ENCODE measurements around the gene FAR1. TPM values are rescaled to one million over a fixed set of nuclear protein-coding genes. Genes with fewer than 3 reads are reported as not detected.
"Not testable (repeated sequence)": the region's sequence is repeated elsewhere in the genome, so short reads cannot be mapped to it uniquely, and the experiment has no call there.

The FAR1 gene
- total RNA-seq, 4 donors from 2014 or later, result 29.3 to 50.3 (median 35.0) TPM

DNA sequence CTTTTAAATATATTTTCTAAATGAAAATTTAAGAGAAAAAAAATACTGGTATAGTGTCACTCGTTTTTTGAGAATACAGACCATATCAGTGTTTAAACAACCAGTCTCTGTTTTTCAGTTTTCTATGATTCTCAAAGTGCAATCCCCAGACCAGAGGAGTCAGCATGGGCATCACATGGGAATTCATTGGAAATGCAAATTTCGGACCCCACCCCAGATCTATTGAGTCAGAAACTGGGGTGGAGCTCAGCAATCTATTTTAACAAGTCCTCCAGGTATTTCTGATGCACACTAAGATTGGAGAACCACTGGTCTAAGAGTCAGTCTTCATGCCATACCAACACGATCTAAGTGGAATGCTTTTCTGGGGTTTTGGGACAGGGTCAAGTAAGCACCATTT, 66.1 kb downstream of the FAR1 start:
- intact Hi-C loops (cut with DNase I), result no loop called here
- peaks cover 0 to 10% (median 3%) of the 10 kb centered on the region in 4 donors for H3K36me3 ChIP-seq
- WGBS, result 84% methylated on average over 3 of the region's 3 CpGs
- no peak for TF ChIP-seq EP300 (IDR thresholded peaks at IDR 0.05)
- TF ChIP-seq, protein P1, sequence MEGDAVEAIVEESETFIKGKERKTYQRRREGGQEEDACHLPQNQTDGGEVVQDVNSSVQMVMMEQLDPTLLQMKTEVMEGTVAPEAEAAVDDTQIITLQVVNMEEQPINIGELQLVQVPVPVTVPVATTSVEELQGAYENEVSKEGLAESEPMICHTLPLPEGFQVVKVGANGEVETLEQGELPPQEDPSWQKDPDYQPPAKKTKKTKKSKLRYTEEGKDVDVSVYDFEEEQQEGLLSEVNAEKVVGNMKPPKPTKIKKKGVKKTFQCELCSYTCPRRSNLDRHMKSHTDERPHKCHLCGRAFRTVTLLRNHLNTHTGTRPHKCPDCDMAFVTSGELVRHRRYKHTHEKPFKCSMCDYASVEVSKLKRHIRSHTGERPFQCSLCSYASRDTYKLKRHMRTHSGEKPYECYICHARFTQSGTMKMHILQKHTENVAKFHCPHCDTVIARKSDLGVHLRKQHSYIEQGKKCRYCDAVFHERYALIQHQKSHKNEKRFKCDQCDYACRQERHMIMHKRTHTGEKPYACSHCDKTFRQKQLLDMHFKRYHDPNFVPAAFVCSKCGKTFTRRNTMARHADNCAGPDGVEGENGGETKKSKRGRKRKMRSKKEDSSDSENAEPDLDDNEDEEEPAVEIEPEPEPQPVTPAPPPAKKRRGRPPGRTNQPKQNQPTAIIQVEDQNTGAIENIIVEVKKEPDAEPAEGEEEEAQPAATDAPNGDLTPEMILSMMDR (IDR thresholded peaks at IDR 0.05), result no peak
- TF ChIP-seq POLR2A (IDR thresholded peaks at IDR 0.05; ENCODE audit: low read depth), result no peak
- TF ChIP-seq POLR2AphosphoS5 (IDR thresholded peaks at IDR 0.05), result no peak
- no peaks in the 10 kb centered on the region for H3K9me3 ChIP-seq
- H3K4me3 ChIP-seq, result no peak overlapping the region
- no peak overlapping the region for H3K27ac ChIP-seq (replicated peaks in 1 of 4)
- no peaks in the 10 kb centered on the region for H3K4me1 ChIP-seq
- no peak for DNase-seq (ENCODE audit: extremely low spot score)
- H3K27me3 ChIP-seq, result no peaks in the 10 kb centered on the region

GRCh38 chr11:13745165-13745564, 76.7 kb downstream of the FAR1 start:
- H3K27ac ChIP-seq (replicated peaks in 1 of 4), result no peak overlapping the region
- TF ChIP-seq POLR2A (IDR thresholded peaks at IDR 0.05; ENCODE audit: low read depth) (no peak), POLR2AphosphoS5 (IDR thresholded peaks at IDR 0.05) (no peak), EP300 (IDR thresholded peaks at IDR 0.05) (no peak)
- TF ChIP-seq, protein P1 (IDR thresholded peaks at IDR 0.05), result no peak
- no peak overlapping the region for H3K4me3 ChIP-seq
- no peaks in the 10 kb centered on the region for H3K36me3 ChIP-seq
- no peak for DNase-seq (ENCODE audit: extremely low spot score)
- peaks cover 0 to 10% (median 0%) of the 10 kb centered on the region in 4 donors for H3K27me3 ChIP-seq
- no peaks in the 10 kb centered on the region for H3K9me3 ChIP-seq
- intact Hi-C loops (cut with DNase I), result no loop called here
- no peaks in the 10 kb centered on the region for H3K4me1 ChIP-seq
- 63% methylated on average over 2 of the region's 2 CpGs for WGBS

GRCh38 chr11:13753316-13753715, 84.8 kb downstream of the FAR1 start:
- H3K27me3 ChIP-seq; H3K27ac ChIP-seq (replicated peaks in 1 of 4); H3K4me1 ChIP-seq; H3K36me3 ChIP-seq; DNase-seq (ENCODE audit: extremely low spot score); H3K4me3 ChIP-seq; intact Hi-C loops (cut with DNase I); H3K9me3 ChIP-seq: not testable (repeated sequence)
- WGBS, result 92% methylated on average over 5 of the region's 5 CpGs

DNA sequence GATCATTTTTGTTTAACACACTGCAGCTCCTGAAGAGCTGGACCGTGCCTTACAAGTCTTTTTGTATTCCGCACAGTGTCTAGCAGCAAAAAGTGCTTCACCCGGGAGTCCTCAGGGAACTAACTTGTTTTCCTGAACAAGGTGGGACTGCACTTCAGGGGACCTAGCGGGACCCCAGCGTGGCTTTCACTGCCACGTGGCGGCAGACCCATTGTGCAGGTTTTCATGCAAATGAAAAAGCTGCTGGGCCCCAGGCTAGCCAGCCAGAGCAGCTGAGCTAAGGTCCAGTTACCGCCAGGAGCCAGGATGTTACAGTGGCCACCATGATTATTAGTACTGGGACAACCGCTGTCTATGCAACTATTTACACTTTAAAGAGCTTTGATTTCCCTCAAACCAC, 90.6 kb downstream of the FAR1 start:
- WGBS, result 84% methylated on average over 8 of the region's 9 CpGs

DNA sequence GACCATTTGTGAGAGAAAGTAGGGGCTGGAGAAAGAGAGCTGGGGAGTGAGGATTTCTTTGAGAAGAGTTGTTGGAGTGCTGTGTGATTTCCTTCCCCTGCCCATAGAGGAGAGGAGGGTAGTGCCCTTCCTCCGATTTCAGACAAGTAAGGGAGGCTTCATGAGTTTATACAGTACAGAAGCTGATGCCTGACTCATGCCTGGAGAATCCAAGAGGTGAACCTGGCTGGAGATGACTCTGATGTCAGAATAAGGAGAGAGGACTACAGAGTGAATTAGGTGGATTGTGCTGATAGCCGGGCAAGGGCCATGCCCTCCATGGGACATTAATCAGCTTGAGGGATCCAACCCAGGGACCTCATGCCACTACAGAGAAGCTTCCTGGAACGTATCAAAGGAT, 91.6 kb downstream of the FAR1 start:
- 92% methylated on average over 3 of the region's 3 CpGs for WGBS
- Histone ChIP-seq H3K4me3 (no peak overlapping the region), H3K36me3 (no peaks in the 10 kb centered on the region), H3K9me3 (no peaks in the 10 kb centered on the region), H3K4me1 (no peaks in the 10 kb centered on the region), H3K27me3 (no peaks in the 10 kb centered on the region), H3K27ac (replicated peaks in 1 of 4) (no peak overlapping the region)
- TF ChIP-seq POLR2AphosphoS5 (IDR thresholded peaks at IDR 0.05), result no peak
- TF ChIP-seq, protein P1 (IDR thresholded peaks at IDR 0.05), result no peak
- TF ChIP-seq EP300 (IDR thresholded peaks at IDR 0.05), result no peak
- no peak for TF ChIP-seq POLR2A (IDR thresholded peaks at IDR 0.05; ENCODE audit: low read depth)
- intact Hi-C loops (cut with DNase I), result no loop called here
- no peak for DNase-seq (ENCODE audit: extremely low spot score)

More for the DNA sequence above, 90.6 kb downstream of the FAR1 start:
- intact Hi-C loops (cut with DNase I), result no loop called here
- DNase-seq (ENCODE audit: extremely low spot score), result no peak
- Histone ChIP-seq H3K4me1 (no peaks in the 10 kb centered on the region), H3K27me3 (no peaks in the 10 kb centered on the region), H3K4me3 (no peak overlapping the region), H3K9me3 (no peaks in the 10 kb centered on the region), H3K27ac (replicated peaks in 1 of 4) (no peak overlapping the region), H3K36me3 (no peaks in the 10 kb centered on the region)
- TF ChIP-seq POLR2AphosphoS5 (IDR thresholded peaks at IDR 0.05) (no peak), POLR2A (IDR thresholded peaks at IDR 0.05; ENCODE audit: low read depth) (no peak), EP300 (IDR thresholded peaks at IDR 0.05) (no peak)
- TF ChIP-seq, protein P1 (IDR thresholded peaks at IDR 0.05), result no peak

Measured in esophagus muscularis mucosa (tissue), 4 donors.